Activated CD4-positive, CD25-positive, alpha-beta regulatory T cell treated with anti-CD3 and anti-CD28 coated beads, Interleukin-2, amount 50 U/mL, for 72 hours (primary cell): ENCODE data around the gene SLC25A34.

Source experiments
- DNase-seq: peaks from one replicate; pipeline ENCODE4 v3.0.0; 2021

Gene SLC25A34

GRCh38 chr1:15717418-15718125, 18.5 kb upstream of the SLC25A34 start:
- DNase-seq = no peak

- DNase-seq = no peak
Observed at GRCh38 chr1:15718199-15718601, 17.9 kb upstream of the SLC25A34 start.

- no peak for DNase-seq
Observed at GRCh38 chr1:15719381-15720120, 16.5 kb upstream of the SLC25A34 start.

- DNase-seq = no peak
Observed at GRCh38 chr1:15720861-15721260, 15.2 kb upstream of the SLC25A34 start.

- DNase-seq = no peak
Observed at GRCh38 chr1:15722411-15722810, 13.6 kb upstream of the SLC25A34 start.

GRCh38 chr1:15722836-15723532, 13.1 kb upstream of the SLC25A34 start:
- DNase-seq = no peak

- DNase-seq = no peak
Observed at GRCh38 chr1:15723631-15724246, 12.3 kb upstream of the SLC25A34 start.

GRCh38 chr1:15724949-15725880, 10.8 kb upstream of the SLC25A34 start:
- no peak for DNase-seq

GRCh38 chr1:15726508-15726907, 9.6 kb upstream of the SLC25A34 start:
- no peak for DNase-seq

- no peak for DNase-seq
Observed at GRCh38 chr1:15727021-15727420, 9.0 kb upstream of the SLC25A34 start.

GRCh38 chr1:15727424-15727823, 8.6 kb upstream of the SLC25A34 start:
- no peak for DNase-seq

- DNase-seq = no peak
Observed at GRCh38 chr1:15727866-15728534, 8.1 kb upstream of the SLC25A34 start.

- no peak for DNase-seq
Observed at GRCh38 chr1:15728937-15729657, 7.0 kb upstream of the SLC25A34 start.

GRCh38 chr1:15730423-15730822, 5.6 kb upstream of the SLC25A34 start:
- DNase-seq = no peak

GRCh38 chr1:15730936-15731335, 5.1 kb upstream of the SLC25A34 start:
- no peak for DNase-seq

GRCh38 chr1:15731735-15732685, 4.0 kb upstream of the SLC25A34 start:
- DNase-seq = no peak

GRCh38 chr1:15732686-15733081, 3.4 kb upstream of the SLC25A34 start:
- no peak for DNase-seq

GRCh38 chr1:15733218-15733725, 2.8 kb upstream of the SLC25A34 start:
- DNase-seq = no peak

GRCh38 chr1:15733726-15734226, 2.3 kb upstream of the SLC25A34 start:
- no peak for DNase-seq
